ENCODE data around the gene CDPF1.
"Not testable (repeated sequence)": the region's sequence is repeated elsewhere in the genome, so short reads cannot be mapped to it uniquely, and the experiment has no call there.

Gene CDPF1

DNA sequence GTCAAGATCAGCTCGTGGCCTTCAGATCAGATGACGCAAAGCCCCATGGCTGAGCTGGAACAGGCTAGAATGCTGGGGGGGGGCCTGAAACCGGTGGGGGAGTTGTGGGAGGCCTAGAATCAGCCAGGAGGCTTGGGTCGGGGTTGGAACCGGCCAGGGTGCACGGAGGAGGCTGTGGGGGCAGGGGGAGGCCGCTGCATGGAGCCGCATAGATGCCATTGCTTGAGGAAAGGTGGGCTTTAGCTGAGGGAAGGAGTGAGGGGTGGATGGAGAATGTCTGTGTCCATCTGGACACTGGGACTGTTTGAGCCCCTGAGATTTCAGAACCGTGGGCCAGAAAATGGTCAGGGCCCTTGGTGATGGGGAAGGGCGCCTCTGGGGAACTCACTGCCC lies 25.2 kb downstream of the CDPF1 start:
- no peak for DNase-seq (ENCODE audit: low read depth)

DNA sequence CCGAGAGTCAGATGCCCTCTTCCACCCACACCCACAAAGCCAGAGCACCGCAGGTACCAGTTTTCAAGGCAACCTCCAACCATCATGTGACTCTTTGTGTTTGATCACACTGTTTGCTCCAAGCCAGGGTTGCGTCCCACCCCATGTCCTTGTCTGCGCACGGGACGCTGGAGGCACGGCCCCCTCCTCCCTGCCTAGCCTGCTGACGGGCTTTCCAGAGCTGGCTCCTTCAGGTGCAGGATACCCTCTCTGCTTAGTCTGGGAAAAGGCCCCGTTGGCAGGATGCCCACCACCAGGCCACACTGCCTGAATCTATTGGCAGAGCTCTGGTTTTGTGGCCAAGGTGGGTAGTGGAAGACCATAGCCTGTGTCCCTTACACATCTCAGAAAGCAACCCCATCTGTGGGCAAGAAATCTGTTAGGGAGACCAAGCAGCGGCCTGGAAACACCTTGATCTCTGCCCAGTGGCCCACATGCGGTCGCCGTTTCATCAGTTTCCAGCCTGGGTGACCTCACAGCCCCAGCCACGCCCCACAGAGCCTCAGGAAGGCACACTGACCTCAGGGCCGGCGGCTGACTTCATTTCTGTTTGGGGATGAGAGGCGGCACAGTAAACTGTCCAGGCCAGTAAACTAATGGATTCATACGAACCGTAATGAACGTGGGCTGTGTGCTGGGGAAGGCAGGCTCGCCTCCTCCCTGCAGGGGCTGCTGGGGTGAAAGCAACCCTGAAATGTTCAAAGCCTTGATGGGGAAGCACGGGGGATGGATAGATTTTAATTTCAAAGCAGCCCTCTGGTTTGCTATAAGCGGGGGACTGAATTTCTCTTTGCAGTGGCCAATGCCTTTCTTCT lies 25.8 kb downstream of the CDPF1 start:
- DNase-seq (ENCODE audit: low read depth), result no peak

DNA sequence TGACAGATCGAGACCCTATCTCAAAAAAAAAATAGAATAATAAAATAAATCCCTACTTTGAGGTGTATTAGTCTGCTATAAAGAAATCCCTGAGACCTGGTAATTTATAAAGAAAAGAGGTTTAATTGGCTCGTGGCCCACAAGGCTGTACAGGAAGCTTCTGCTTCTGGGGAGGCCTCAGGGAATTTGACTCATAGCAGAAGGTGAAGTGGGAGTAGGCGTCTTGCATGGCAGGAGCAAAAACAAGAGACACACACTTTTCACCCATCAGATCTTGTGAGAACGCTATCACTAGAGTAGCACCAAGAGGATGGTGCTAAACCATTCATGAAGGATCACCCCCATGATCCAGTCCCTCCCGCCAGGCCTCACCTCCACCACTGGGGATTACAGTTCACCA lies 29.2 kb downstream of the CDPF1 start:
- no peak for DNase-seq (ENCODE audit: low read depth)

DNA sequence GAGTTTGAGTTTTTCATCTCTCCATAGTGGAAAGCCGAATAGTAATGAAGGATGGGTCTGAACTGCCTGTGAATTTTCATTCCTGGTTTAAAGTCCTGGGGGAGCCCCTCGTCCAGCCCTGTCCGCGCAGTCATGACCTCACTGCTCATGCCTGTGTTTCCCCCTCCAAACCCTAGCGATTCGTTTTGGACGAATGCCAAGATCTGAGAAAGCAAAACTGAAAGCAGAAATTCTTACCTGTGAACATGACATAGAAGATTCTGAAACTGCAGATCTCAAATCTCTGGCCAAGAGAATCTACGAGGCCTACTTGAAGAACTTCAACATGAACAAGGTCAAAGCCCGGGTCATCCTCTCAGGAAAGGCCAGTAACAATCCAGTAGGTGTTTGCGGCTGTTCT lies 30.5 kb downstream of the CDPF1 start:
- no peak for DNase-seq (ENCODE audit: low read depth)

DNA sequence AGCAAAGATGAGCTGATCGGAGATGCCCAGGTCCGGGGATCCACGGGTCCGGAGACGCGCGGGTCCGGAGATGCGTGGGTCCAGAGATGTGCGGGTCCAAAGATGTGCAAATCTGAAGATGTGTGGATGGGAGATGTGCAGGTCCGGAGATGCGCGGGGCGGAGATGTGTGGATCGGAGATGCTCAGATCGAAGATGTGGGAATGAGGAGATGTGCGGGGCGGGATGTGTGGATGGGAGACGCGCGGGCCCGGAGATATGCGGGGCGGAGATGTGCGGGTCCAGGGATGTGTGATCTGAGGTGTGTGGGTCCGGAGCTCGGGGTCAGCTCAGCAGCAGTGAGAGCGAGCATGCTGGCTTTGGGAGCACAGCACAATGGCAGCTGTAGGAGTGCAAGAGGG lies 35.5 kb downstream of the CDPF1 start:
- DNase-seq (ENCODE audit: low read depth), result no peak

DNA sequence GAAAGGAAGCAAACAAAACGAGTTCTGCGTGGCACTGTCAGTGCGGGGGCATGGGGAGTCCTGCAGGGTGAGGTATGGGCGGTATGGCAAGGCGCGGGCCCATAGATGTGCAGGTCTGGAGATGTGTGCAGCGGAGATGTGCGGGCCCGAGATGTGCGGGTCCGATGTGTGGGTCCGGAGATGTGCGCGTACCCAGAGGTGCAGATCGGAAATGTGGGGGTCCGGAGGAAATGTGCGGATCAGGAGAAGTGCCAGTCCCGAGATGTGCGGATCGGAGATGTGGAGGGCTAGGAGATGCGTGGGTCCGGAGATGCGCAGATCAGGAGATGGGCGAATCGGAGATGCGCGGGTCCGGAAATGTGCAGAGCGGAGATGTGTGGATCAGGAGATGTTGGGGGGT lies 35.9 kb downstream of the CDPF1 start:
- DNase-seq (ENCODE audit: low read depth), result no peak

DNA sequence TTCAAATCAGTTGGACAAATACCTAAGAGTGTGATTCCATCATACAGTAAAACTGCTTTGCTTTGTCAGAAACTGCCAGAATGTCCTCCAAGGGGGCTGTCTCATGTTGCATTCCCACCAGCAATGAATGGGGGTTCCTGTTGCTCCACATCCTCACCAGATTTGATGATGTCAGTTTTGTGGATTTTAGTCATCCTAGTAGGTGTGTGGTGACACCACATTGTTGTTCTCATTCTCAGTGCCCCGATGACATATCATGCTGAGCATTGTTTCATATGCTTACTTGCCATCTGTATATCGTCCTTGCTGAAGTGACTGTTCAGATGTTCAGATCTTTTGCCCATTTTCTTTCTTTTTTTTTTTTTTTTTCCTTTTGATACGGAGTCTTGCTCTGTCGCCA lies 37.0 kb downstream of the CDPF1 start:
- no peak for DNase-seq (ENCODE audit: low read depth)

DNA sequence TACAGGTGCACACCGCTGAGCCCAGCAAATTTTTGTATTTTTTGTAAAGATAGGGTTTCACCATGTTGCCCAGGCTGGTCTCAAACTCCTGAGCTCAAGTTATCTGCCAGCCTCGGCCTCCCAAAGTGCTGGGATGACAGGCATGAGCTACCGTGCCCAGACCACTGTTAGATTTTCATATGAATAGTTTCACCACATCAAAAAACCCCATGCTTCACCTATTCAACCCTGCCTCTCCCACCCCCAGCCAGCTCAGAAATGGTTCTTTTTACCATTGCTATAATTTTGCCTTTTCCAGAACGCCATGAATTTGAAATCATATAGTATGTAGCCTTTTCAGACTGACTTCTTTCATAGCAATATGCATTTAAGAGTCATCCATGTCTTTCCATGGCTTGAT lies 37.9 kb downstream of the CDPF1 start:
- no peak for DNase-seq (ENCODE audit: low read depth)

DNA sequence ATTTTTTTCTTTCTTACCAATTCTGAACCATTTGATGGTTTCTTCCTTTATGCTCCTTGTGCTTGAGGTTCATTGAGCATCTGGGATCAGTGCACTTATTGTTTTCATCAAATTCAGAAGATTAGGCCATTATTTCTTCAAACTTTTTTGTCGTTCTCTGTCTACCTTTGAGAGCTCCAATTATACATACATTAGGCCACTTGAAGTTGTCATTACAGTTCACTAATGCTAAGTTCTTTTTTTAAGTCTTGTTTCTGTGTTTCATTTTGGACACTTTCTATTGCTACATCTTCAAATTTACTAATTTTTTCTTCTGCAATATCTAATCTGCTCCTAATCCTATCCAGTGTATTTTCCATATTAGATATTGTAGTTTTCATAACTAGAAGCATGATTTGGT lies 40.8 kb downstream of the CDPF1 start:
- DNase-seq (ENCODE audit: low read depth), result no peak

DNA sequence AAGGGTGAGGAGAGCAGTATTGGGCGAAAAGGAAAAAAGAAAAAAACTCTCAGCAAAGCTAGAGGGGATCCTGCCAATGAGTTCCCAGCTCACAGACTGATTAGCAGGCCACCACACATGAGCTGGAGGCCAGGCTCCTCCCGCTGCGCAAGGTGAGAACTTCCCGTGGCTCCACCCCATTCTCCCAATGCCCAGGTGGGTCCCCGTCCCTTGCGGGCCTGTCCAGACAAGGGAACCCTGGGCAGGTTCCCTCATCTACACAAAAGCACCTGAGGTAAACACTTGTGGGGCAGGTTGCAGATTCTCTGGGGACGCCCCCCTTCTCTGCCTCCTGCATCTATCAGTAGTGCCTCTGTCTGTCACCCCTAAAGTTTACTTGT lies 46.5 kb downstream of the CDPF1 start:
- DNase-seq (ENCODE audit: low read depth), result no peak

DNA sequence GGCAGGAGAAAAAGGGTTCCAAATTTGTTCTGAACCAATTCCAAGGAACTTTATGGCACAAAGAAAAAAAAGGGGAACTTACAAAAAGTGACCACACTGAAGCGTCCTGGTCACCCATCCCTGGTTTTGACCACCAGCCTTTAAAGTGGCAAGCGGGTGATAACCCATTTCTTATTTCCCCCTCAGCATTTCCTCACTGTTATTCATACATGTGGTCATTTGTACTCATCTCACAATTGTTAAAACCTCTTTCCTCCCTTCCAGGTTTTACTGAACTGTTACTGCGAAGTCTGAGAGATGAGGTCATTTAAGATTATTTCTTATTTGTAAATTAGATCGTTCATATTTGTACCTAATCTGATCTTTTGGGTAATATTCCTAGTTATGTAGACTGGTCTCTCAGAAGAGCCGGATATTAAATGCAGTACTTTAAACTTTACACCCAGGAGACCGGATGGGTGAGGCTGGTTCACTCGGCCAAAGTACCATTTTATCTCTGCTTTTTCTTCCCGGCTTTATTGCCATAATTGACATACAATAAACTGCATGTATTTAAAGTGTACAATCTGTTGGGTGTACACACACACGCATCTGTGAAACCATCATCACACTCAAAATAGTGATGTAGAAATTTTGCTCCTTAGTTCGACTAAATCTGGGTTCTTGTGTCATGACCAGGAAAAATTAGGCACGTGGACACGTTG lies 47.0 kb downstream of the CDPF1 start:
- no peak for DNase-seq (ENCODE audit: low read depth)

DNA sequence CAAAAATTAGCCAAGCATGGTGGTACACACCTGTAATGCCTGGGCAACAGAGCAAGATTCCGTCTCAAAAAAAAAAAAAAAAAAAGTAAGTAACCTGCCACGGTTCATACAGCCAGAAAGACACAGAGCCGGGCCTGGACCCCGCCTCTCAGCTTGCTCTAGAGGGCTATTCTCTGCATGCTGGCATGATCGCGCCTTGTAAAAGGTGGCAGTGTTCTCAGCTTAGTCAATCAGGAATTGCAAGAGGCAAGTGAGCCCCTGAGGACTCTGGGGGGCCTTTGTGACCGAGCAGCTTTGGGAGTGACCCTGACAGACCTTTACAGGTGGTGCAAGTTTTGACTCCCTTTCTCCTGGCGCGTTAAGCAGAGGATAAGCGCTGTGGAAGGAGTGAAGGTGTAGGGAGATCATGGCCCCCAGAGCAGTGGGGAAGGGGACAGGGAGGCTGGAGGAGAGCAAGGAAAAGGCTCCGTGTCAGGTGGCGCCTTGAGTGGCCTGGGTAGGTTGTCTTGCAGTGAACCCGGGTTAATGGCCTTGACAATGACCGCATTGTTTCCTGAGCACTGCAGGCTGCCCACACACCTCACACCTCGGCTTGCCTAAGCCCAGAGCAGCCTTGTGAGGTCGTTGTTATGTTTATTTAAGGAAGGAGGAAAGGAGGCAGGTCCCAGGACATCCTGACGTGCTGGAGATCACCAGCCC lies 48.9 kb downstream of the CDPF1 start:
- no peak for DNase-seq (ENCODE audit: low read depth)

DNA sequence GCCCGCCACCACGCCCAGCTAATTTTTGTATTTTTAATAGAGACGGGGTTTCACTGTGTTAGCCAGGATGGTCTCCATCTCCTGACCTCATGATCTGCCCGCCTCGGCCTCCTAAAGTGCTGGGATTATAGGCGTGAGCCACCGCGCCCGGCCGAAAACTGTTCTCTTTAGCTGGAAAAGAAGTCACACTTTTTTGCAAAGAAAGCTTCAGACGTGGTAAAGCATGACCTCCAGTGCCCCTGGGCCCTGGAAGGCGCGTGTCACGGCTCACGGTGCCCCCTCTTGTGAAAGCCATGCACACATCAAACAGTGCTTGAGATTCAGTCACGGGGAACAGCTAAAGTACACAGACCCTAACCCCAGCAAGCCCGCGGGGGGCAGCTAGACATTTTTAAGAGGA lies 51.3 kb downstream of the CDPF1 start:
- not testable (repeated sequence) for DNase-seq (ENCODE audit: low read depth)

DNA sequence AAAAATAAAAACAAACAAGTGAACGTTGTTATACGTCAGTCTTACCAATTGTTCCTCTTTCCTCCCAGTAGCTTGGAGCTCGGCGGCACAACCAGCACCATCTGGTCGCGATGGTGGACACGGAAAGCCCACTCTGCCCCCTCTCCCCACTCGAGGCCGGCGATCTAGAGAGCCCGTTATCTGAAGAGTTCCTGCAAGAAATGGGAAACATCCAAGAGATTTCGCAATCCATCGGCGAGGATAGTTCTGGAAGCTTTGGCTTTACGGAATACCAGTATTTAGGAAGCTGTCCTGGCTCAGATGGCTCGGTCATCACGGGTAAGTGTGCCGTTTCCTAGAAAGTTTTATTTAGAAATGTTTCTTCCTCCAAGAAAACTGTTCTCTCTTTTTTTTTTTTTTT lies 51.8 kb downstream of the CDPF1 start:
- DNase-seq (ENCODE audit: low read depth), result no peak

DNA sequence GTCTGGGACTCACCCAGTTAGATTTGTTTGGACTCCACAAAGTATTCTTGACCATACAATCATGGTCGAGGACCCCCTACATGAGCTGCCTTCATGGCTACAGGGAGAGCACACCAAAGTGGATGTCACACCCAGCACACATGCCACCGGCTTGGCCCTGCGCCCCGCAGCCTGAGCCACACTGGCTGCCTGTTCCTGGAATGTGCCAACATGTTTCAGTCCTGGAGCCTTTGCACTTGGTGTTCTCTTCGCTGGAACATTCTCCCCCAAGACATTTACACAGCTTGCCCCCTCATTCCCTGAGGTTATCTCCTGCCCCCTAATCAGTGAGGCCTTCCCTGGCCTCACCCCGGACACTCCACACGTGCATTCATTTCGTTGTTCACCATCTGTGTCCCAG lies 53.8 kb downstream of the CDPF1 start:
- no peak for DNase-seq (ENCODE audit: low read depth)

DNA sequence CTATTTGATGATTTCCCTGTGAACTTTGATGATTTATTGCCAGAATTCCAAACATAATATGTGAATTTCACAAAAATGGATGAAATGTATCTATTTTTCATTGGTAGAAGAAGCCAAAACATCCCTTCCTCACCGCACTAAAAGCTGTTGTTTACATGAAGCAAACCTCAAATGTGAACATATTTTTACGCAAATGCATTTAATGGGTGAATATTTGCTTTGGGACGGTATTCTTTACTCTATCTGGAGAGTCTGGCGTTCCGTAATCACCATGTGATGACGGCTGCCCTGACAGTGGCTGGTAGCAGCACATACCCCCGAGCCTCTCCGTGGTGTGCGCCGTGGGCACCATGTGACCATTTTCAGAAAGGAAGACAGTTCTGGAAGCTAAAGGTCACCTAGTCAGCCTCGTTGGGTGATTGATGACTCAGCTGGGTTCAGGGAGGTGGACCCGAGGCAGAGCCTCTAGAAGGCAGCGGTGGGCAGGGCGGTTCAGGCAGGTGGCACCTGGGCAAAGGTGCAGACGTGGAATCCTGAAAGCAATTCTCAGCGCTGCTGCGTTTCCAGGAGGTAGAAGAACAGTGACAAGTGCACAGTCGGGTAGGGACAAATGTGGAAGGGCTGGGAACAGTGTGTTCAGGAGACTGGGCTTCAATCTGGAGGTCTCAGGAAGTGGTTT lies 54.5 kb downstream of the CDPF1 start:
- no peak for DNase-seq (ENCODE audit: low read depth)
